GM19468 (cell line): Measurements from ENCODE around the gene RBM47.
"Not testable (repeated sequence)": the region's sequence is repeated elsewhere in the genome, so short reads cannot be mapped to it uniquely, and the experiment has no call there.

ENCODE experiments used
- ATAC-seq: cut with Tn5 transposase; IDR thresholded peaks from one replicate; pipeline ENCODE4 v1.9.1; 2021; ENCODE audit warnings: mild to moderate bottlenecking, moderate library complexity, moderate number of reproducible peaks; ENCODE audit not compliant: unreplicated experiment; ENCODE audit errors: extremely low read depth

The RBM47 gene

GRCh38 chr4:40421839-40422708, 207.6 kb downstream of the RBM47 start:
- no peak for ATAC-seq

GRCh38 chr4:40419231-40419912, 210.3 kb downstream of the RBM47 start:
- ATAC-seq = no peak

GRCh38 chr4:40418430-40419230, 211.0 kb downstream of the RBM47 start:
- ATAC-seq = no peak

GRCh38 chr4:40417941-40418340, 211.7 kb downstream of the RBM47 start:
- ATAC-seq = no peak

GRCh38 chr4:40414673-40415072, 215.0 kb downstream of the RBM47 start:
- ATAC-seq = no peak

GRCh38 chr4:40412866-40413795, 216.5 kb downstream of the RBM47 start:
- ATAC-seq = no peak

- no peak for ATAC-seq
Observed at GRCh38 chr4:40412388-40412787, 217.3 kb downstream of the RBM47 start.

GRCh38 chr4:40409835-40410234, 219.8 kb downstream of the RBM47 start:
- ATAC-seq = no peak

- not testable (repeated sequence) for ATAC-seq
Observed at GRCh38 chr4:40407468-40407867, 222.2 kb downstream of the RBM47 start.

- ATAC-seq = no peak
Observed at GRCh38 chr4:40406340-40406739, 223.3 kb downstream of the RBM47 start.

- ATAC-seq = no peak
Observed at GRCh38 chr4:40405193-40405592, 224.5 kb downstream of the RBM47 start.

- no peak for ATAC-seq
Observed at GRCh38 chr4:40403081-40403480, 226.6 kb downstream of the RBM47 start.

- no peak for ATAC-seq
Observed at GRCh38 chr4:40402556-40402955, 227.1 kb downstream of the RBM47 start.

GRCh38 chr4:40401631-40402030, 228.0 kb downstream of the RBM47 start:
- no peak for ATAC-seq

- ATAC-seq = no peak
Observed at GRCh38 chr4:40401096-40401495, 228.6 kb downstream of the RBM47 start.

GRCh38 chr4:40399578-40399977, 230.1 kb downstream of the RBM47 start:
- ATAC-seq = no peak

GRCh38 chr4:40395908-40396793, 233.5 kb downstream of the RBM47 start:
- no peak for ATAC-seq

GRCh38 chr4:40395166-40395900, 234.3 kb downstream of the RBM47 start:
- no peak for ATAC-seq
